Glutamatergic neuron (in vitro differentiated cells): Measurements from ENCODE around the gene IL23R. TPM values are rescaled to one million over a fixed set of nuclear protein-coding genes. Genes with fewer than 3 reads are reported as not detected.

ENCODE experiments used
- DNase-seq: peaks from one replicate; pipeline ENCODE4 v3.0.0; 2022
- H3K27ac Mint-ChIP-seq: one replicate; pipeline ENCODE4 v1.8.0; 2020; ENCODE audit warnings: mild to moderate bottlenecking, mixed read lengths, inconsistent platforms; ENCODE audit not compliant: unreplicated experiment
- H3K27me3 Mint-ChIP-seq: one replicate; pipeline ENCODE4 v1.8.0; 2020; ENCODE audit warnings: mild to moderate bottlenecking, moderate library complexity, mixed read lengths, inconsistent platforms; ENCODE audit not compliant: unreplicated experiment
- H3K36me3 Mint-ChIP-seq: one replicate; pipeline ENCODE4 v1.8.0; 2020; ENCODE audit warnings: mild to moderate bottlenecking, mixed read lengths, inconsistent platforms; ENCODE audit not compliant: unreplicated experiment
- H3K4me1 Mint-ChIP-seq: one replicate; pipeline ENCODE4 v1.8.0; 2020; ENCODE audit warnings: mild to moderate bottlenecking, low read depth, mixed read lengths, inconsistent platforms; ENCODE audit not compliant: unreplicated experiment
- H3K4me3 Mint-ChIP-seq: one replicate; pipeline ENCODE4 v1.8.0; 2020; ENCODE audit warnings: mild to moderate bottlenecking, mixed read lengths, inconsistent platforms; ENCODE audit not compliant: unreplicated experiment
- H3K9me3 Mint-ChIP-seq: one replicate; pipeline ENCODE4 v1.8.0; 2020; ENCODE audit warnings: mild to moderate bottlenecking, moderate library complexity, mixed read lengths, inconsistent platforms; ENCODE audit not compliant: unreplicated experiment
- CTCF ChIP-seq: fragments of 200-600 bp; sonication (generic); IDR thresholded peaks from one replicate; pipeline ENCODE4 v1.5.0; 2021; ENCODE audit not compliant: partially characterized antibody, unreplicated experiment
- total RNA-seq: library from RNA; stranded (reverse); fragmentation: NEBNext Ultra II Directional; extraction: Animal tissue kit (Norgen Biotek cat#: 25700); gene quantifications from one replicate; pipeline ENCODE4 v1.2.1, GENCODE V29; 2021; ENCODE audit not compliant: unreplicated experiment

The IL23R gene
- total RNA-seq, 1 donor from 2014 or later, result not detected

GRCh38 chr1:67281244-67281643 lies 115.0 kb downstream of the IL23R start:
- no peak for DNase-seq
- no peaks in the 10 kb centered on the region for H3K9me3 Mint-ChIP-seq
- H3K27ac Mint-ChIP-seq, result no peak overlapping the region
- TF ChIP-seq CTCF, result no peak
- H3K4me3 Mint-ChIP-seq, result no peak overlapping the region
- H3K4me1 Mint-ChIP-seq, result no peaks in the 10 kb centered on the region
- H3K27me3 Mint-ChIP-seq, result no peaks in the 10 kb centered on the region
- H3K36me3 Mint-ChIP-seq, result no peaks in the 10 kb centered on the region

GRCh38 chr1:67285780-67286488 lies 119.7 kb downstream of the IL23R start:
- Mint-ChIP-seq H3K4me1 (no peaks in the 10 kb centered on the region), H3K27ac (no peak overlapping the region), H3K27me3 (no peaks in the 10 kb centered on the region), H3K36me3 (no peaks in the 10 kb centered on the region), H3K4me3 (no peak overlapping the region), H3K9me3 (peaks cover 3% of the 10 kb centered on the region)
- TF ChIP-seq CTCF, result no peak
- no peak for DNase-seq

- H3K4me3 Mint-ChIP-seq, result no peak overlapping the region
Observed at GRCh38 chr1:67290236-67290635, 124.0 kb downstream of the IL23R start.

GRCh38 chr1:67294836-67295617 lies 128.8 kb downstream of the IL23R start:
- H3K27me3 Mint-ChIP-seq, result no peaks in the 10 kb centered on the region
- H3K36me3 Mint-ChIP-seq, result no peaks in the 10 kb centered on the region
- TF ChIP-seq CTCF, result no peak
- H3K4me1 Mint-ChIP-seq, result no peaks in the 10 kb centered on the region
- H3K27ac Mint-ChIP-seq, result no peak overlapping the region
- DNase-seq, result no peak
- no peak overlapping the region for H3K4me3 Mint-ChIP-seq
- no peaks in the 10 kb centered on the region for H3K9me3 Mint-ChIP-seq

More at GRCh38 chr1:67290236-67290635, 124.0 kb downstream of the IL23R start:
- no peak for TF ChIP-seq CTCF
- DNase-seq, result no peak
- Mint-ChIP-seq H3K4me1 (no peaks in the 10 kb centered on the region), H3K27me3 (no peaks in the 10 kb centered on the region), H3K9me3 (peaks cover 3% of the 10 kb centered on the region), H3K27ac (no peak overlapping the region), H3K36me3 (no peaks in the 10 kb centered on the region)

- H3K36me3 Mint-ChIP-seq, result no peaks in the 10 kb centered on the region
- no peak overlapping the region for H3K27ac Mint-ChIP-seq
- no peaks in the 10 kb centered on the region for H3K9me3 Mint-ChIP-seq
- no peak overlapping the region for H3K4me3 Mint-ChIP-seq
- TF ChIP-seq CTCF, result no peak
- DNase-seq, result no peak
- no peaks in the 10 kb centered on the region for H3K4me1 Mint-ChIP-seq
- H3K27me3 Mint-ChIP-seq, result no peaks in the 10 kb centered on the region
Observed at GRCh38 chr1:67298762-67299161, 132.5 kb downstream of the IL23R start.
